Gastroesophageal sphincter (tissue), 4 donors: ENCODE measurements around the gene UBA1. TPM values are rescaled to one million over a fixed set of nuclear protein-coding genes. Genes with fewer than 3 reads are reported as not detected.
A peak's percentile ranks its signal among the peaks of the same experiment; 100 is the strongest.

Experiments used
- ATAC-seq: fragments of 150-250 bp; one replicate; pipeline ENCODE4 v1.9.1; 2016; ENCODE audit warnings: mild to moderate bottlenecking, moderate library complexity
- H3K27ac ChIP-seq, 4 donors: fragments of 200-600 bp; sonication (generic) in 3 of 4; 1 replicate in 3 of 4; 2 replicates in 1 of 4; pipeline ENCODE4 v1.5.1; 2016 to 2019
- H3K27me3 ChIP-seq: fragments of 200-600 bp; sonication (generic); one replicate; pipeline ENCODE4 v1.5.1; 2019
- H3K36me3 ChIP-seq, 2 donors: fragments of 200-600 bp; sonication (generic); one replicate each; pipeline ENCODE4 v1.5.1; 2019; ENCODE audit warnings: control low read depth in 1 of 2
- H3K4me1 ChIP-seq, 3 donors: fragments of 200-600 bp; sonication (generic); 1 replicate in 2 of 3; 2 replicates in 1 of 3; pipeline ENCODE4 v1.5.1; 2016 to 2019; ENCODE audit warnings: control low read depth in 2 of 3
- H3K4me3 ChIP-seq, 2 donors: fragments of 200-600 bp; sonication (generic); one replicate each; pipeline ENCODE4 v1.5.1; 2019; ENCODE audit warnings: mild to moderate bottlenecking in 1 of 2, moderate library complexity in 1 of 2
- H3K9me3 ChIP-seq, 3 donors: fragments of 200-600 bp; sonication (generic); one replicate each; pipeline ENCODE4 v1.5.1; 2017 to 2019; ENCODE audit warnings: control low read depth in 2 of 3
- CTCF ChIP-seq, 4 experiments: fragments of 200-600 bp in 2 of 4; fragments of 450-650 bp in 2 of 4; sonication (generic) in 1 of 4; IDR thresholded peaks; one replicate each; pipeline ENCODE4 v1.5.1; 2017 to 2019; ENCODE audit warnings: antibody characterized with exemption in 4 of 4, mild to moderate bottlenecking in 2 of 4, moderate library complexity in 2 of 4
- EP300 ChIP-seq: sonication (generic); formaldehyde crosslinking; IDR thresholded peaks from one replicate; pipeline ENCODE4 v1.6.1; 2017; ENCODE audit warnings: antibody characterized with exemption, mild to moderate bottlenecking
- POLR2A ChIP-seq, 2 donors: fragments of 450-650 bp; IDR thresholded peaks; one replicate each; pipeline ENCODE4 v1.6.1; 2017; ENCODE audit warnings: antibody characterized with exemption in 2 of 2, mild to moderate bottlenecking in 2 of 2, moderate library complexity in 1 of 2
- POLR2AphosphoS5 ChIP-seq: sonication (generic); formaldehyde crosslinking; IDR thresholded peaks from one replicate; pipeline ENCODE4 v1.6.1; 2017; ENCODE audit warnings: antibody characterized with exemption
- WGBS, 2 donors: methylation state at CpG; one replicate each; pipeline ENCODE4 v1.1.5; 2018; ENCODE audit warnings: low coverage in 1 of 2; 5-methylcytosine and 5-hydroxymethylcytosine counted together
- total RNA-seq, 4 donors: library from RNA; depleted of rRNA; stranded (reverse); fragments of >200 nt; gene quantifications; one replicate each; pipeline ENCODE4 v1.1.0, GENCODE V29; 2016

Gene UBA1
- 100 to 1,000 TPM; 108 to 211 (median 123) TPM for total RNA-seq

DNA sequence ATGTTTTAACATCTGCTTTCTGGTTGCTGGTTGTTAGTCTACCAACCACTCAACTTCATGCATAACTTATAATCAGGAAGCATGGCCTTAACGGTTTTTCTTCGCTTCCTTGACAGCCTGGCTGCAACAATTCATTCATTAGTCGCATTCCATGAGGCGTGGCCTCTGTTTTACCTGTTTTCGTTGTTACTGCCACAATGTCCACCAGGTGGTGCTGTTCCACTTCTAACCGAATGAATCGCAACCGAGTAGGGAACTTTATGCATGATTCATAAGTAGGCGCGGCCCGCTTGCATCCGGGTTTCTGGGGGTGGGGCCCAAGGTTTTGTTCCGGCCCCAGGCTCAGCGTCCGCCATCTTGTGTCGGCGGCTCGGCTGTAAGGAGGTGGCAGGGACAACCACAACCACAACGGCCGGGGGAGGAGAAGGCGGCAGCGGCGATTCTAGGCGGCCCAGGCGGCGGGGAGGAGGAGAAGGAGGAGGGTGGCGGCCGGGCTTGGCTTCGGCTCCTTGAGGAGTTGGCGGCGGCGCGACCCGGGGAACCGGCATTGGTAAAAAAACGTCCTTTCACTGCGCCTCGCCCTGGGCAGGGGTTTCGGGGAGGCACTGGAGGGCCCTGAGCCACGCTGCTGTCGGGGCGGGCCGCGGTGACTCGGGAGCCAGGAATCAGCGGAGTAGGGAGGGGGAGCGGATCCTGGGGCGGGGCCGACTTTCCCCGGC, at the start of gene UBA1:
TSS of gene UBA1 (plus strand) at position 355 of the 719 bp plus-strand sequence. CDS start 4,974 bp downstream, outside the sequence.
- WGBS, 2 donors, result 0% methylated on average over 6 of the region's 50 CpGs
- no peaks in the 10 kb centered on the region for H3K27me3 ChIP-seq
- no peaks in the 10 kb centered on the region for H3K9me3 ChIP-seq
- H3K4me1 ChIP-seq, result peaks cover 0 to 65% (median 34%) of the 10 kb centered on the region in 3 donors
- no peak for TF ChIP-seq EP300
- TF ChIP-seq POLR2A (IDR thresholded peaks at IDR 0.05), result peak; percentile 58 to 65
- TF ChIP-seq POLR2AphosphoS5, result peak; percentile 73
- TF ChIP-seq CTCF (IDR thresholded peaks at IDR 0.05), result peak; percentile 48 to 93 (median 81)
- H3K4me3 ChIP-seq, result peak within 1 kb of the TSS; percentile 78 to 79
- ATAC-seq, result peak; percentile 93
- H3K36me3 ChIP-seq, result peaks cover 0 to 6% of the 10 kb centered on the region in 2 donors
- H3K27ac ChIP-seq, result peak within 1 kb of the TSS; percentile 94 to 98 (median 96)

GRCh38 chrX:47143894-47144625, 49.6 kb upstream of the UBA1 start:
- peak in 1 of 2 donors; percentile 34 for TF ChIP-seq POLR2A (IDR thresholded peaks at IDR 0.05)
- no peak for TF ChIP-seq CTCF (IDR thresholded peaks at IDR 0.05)
- TF ChIP-seq POLR2AphosphoS5, result no peak
- no peak for TF ChIP-seq EP300
- ATAC-seq, result peak; percentile 9
- no peaks in the 10 kb centered on the region for H3K27me3 ChIP-seq
- H3K4me1 ChIP-seq, result peaks cover 0 to 33% (median 0%) of the 10 kb centered on the region in 3 donors
- 0 to 31% methylated on average over 1 to 22 of the region's 46 CpGs for WGBS, 2 donors
- H3K27ac ChIP-seq, result peak overlapping the region; percentile 90 to 97 (median 94)
- no peaks in the 10 kb centered on the region for H3K9me3 ChIP-seq
- peaks cover 0 to 26% of the 10 kb centered on the region in 2 donors for H3K36me3 ChIP-seq
- H3K4me3 ChIP-seq, result peak overlapping the region; percentile 65 to 73

DNA sequence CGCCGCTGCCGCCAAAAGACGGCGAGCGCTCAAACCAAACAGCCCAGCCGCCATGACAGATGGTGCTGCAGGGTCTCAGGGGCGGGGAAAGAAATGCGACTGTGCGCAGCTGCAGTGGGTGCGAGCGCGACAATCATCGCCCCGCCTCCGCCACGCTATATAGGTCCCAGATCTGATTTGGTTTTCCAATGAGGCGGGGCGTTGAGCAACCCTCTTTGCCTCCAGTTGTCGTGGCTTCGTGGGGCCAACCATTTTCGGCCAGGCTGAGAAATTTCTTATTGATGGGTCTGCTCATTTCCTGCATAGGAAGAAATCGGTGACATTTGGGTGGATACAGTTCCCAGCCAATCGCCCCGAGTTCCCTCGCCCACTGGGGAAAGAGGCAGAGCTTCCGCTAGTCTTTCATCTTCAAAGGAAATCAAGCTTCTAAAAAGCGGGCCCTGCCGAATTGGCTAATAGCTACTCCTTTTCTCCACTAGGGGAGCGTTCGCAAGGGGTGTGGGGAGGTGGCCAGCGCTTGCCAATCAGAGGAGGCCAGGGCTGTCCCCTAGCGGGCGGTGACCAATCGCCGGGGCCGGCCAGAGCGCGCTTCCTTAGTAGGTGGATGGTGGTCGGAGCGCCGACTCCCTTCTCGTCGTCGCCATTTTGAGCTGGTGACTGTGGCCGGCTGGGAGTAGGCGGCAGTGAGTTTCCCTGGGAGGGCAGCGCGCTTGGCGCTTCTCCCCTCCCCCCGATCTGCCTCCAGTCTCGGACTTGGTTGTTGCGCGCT, 48.8 kb upstream of the UBA1 start, which contains the start of the genes NDUFB11 and RBM10:
TSS of gene NDUFB11 (minus strand) at position 77 of the 769 bp plus-strand sequence. CDS start at position 54, 23 bp downstream.
TSS of gene RBM10 (plus strand) at position 596 of the 769 bp plus-strand sequence. CDS start 2,261 bp downstream, outside the sequence.
- H3K9me3 ChIP-seq, result no peaks in the 10 kb centered on the region

More for the DNA sequence above, 48.8 kb upstream of the UBA1 start, which contains the start of the genes NDUFB11 and RBM10:
- TF ChIP-seq CTCF (IDR thresholded peaks at IDR 0.05) (peak; percentile 35 to 88 (median 72)), POLR2A (IDR thresholded peaks at IDR 0.05) (peak; percentile 63 to 69), POLR2AphosphoS5 (peak; percentile 78), EP300 (no peak)
- Histone ChIP-seq H3K4me3 (peak within 1 kb of the TSS; percentile 65 to 73), H3K4me1 (peaks cover 0 to 33% (median 0%) of the 10 kb centered on the region in 3 donors), H3K27ac (peak within 1 kb of the TSS; percentile 90 to 97 (median 94)), H3K27me3 (no peaks in the 10 kb centered on the region), H3K36me3 (peaks cover 0 to 22% of the 10 kb centered on the region in 2 donors)
- WGBS, 2 donors, result 0% methylated on average over 6 of the region's 54 CpGs; no CpG with 5 or more reads in 1 of the 2 donors
- peak; percentile 98 for ATAC-seq
